GM12878 (cell line): ENCODE measurements around the gene GSTM2. TPM values are rescaled to one million over a fixed set of nuclear protein-coding genes. Genes with fewer than 3 reads are reported as not detected.

ENCODE experiments used
- ATAC-seq: fragments of 200-7000 bp; cut with Tn5 transposase; 3 replicates; pipeline ENCODE4 v1.9.1; 2020; ENCODE audit warnings: mild to moderate bottlenecking, moderate library complexity
- BruUV-seq: library from RNA; stranded (reverse); fragments of 400-500 nt; replicated peaks from 2 replicates; lab custom pipeline; 2021; lab: Mats Ljungman, UMichigan
- CTCF ChIA-PET: fragments of 300-600 bp; sonication (Branson Sonifier 250); formaldehyde crosslinking; extraction: SDS; loops from one replicate; lab custom pipeline; 2021; ENCODE audit warnings: inconsistent platforms; lab: Yijun Ruan, JAX
- POLR2A ChIA-PET: fragments of 350-600 bp; formaldehyde crosslinking; extraction: SDS; loops from one replicate; lab custom pipeline; 2021; ENCODE audit warnings: inconsistent platforms; lab: Charles Lee
- RAD21 ChIA-PET: fragments of 300-600 bp; sonication (Branson Sonifier 250); formaldehyde crosslinking; loops from one replicate; lab custom pipeline; 2023; ENCODE audit warnings: antibody characterized with exemption; ENCODE audit not compliant: unreplicated experiment; lab: Charles Lee
- SMC1A ChIA-PET: fragments of 300-600 bp; sonication (Branson Sonifier 250); formaldehyde crosslinking; loops from one replicate; lab custom pipeline; 2023; ENCODE audit not compliant: unreplicated experiment, uncharacterized antibody; lab: Charles Lee
- DNase-seq: peaks from one replicate; pipeline ENCODE4 v3.0.0-alpha.2; 2011; ENCODE audit warnings: low read depth, low spot score
- FAIRE-seq: peaks from 3 replicates; lab custom pipeline; 2011; peaks lifted over from hg19 to GRCh38; lab: Jason Lieb, UNC
- H2AFZ ChIP-seq: 2 replicates; pipeline ENCODE4 v1.6.0; 2011; ENCODE audit warnings: low read depth, low read length, control low read depth; ENCODE audit not compliant: control insufficient read depth
- H3K27ac ChIP-seq: 2 replicates; pipeline ENCODE4 v1.5.1; 2011; ENCODE audit warnings: control low read depth; ENCODE audit not compliant: control insufficient read depth, insufficient read depth
- H3K27me3 ChIP-seq, 2 experiments: replicated peaks in 1 of 2; 2 replicates each; pipeline versions ENCODE4 v1.6.0 to v1.6.1; 2011; ENCODE audit warnings: low read length in 1 of 2; ENCODE audit not compliant: control insufficient read depth in 2 of 2, insufficient read depth in 2 of 2
- H3K36me3 ChIP-seq, 2 experiments: 2 replicates each; pipeline ENCODE4 v1.5.1; 2011; ENCODE audit warnings: low read length in 1 of 2; ENCODE audit not compliant: control insufficient read depth in 2 of 2, insufficient read depth in 2 of 2
- H3K4me1 ChIP-seq: 2 replicates; pipeline ENCODE4 v1.6.1; 2011; ENCODE audit warnings: mild to moderate bottlenecking, low read length, moderate library complexity, mixed read lengths; ENCODE audit not compliant: control insufficient read depth, insufficient read depth
- H3K4me2 ChIP-seq: 2 replicates; pipeline ENCODE4 v1.6.0; 2011; ENCODE audit warnings: control low read depth; ENCODE audit not compliant: control insufficient read depth, insufficient read depth
- H3K4me3 ChIP-seq: fragments of 200-600 bp; sonication (generic); 2 replicates; pipeline ENCODE4 v1.5.1; 2016
- H3K79me2 ChIP-seq: 2 replicates; pipeline ENCODE4 v1.6.0; 2011; ENCODE audit warnings: low read length; ENCODE audit not compliant: control insufficient read depth, insufficient read depth
- H3K9ac ChIP-seq: 2 replicates; pipeline ENCODE4 v1.8.0; 2011; ENCODE audit warnings: low read length, control low read depth, mixed read lengths; ENCODE audit not compliant: control insufficient read depth, insufficient read depth
- H3K9me3 ChIP-seq: replicated peaks from 3 replicates; pipeline ENCODE4 v1.5.1; 2011; ENCODE audit warnings: mild to moderate bottlenecking, low read length; ENCODE audit not compliant: control insufficient read depth, insufficient read depth
- H4K20me1 ChIP-seq: 2 replicates; pipeline ENCODE4 v1.6.0; 2011; ENCODE audit not compliant: control insufficient read depth, insufficient read depth
- BHLHE40 ChIP-seq, 2 experiments: fragments of 450-650 bp in 1 of 2; IDR thresholded peaks; 2 replicates each; pipeline ENCODE4 v1.6.1; 2011 to 2017; ENCODE audit warnings: low read depth in 2 of 2, borderline replicate concordance in 1 of 2, improper control_type of control experiment in 1 of 2, low read length in 1 of 2, mild to moderate bottlenecking in 1 of 2
- NFYB ChIP-seq: IDR thresholded peaks from 2 replicates; pipeline ENCODE4 v1.6.1; 2011; ENCODE audit warnings: low read depth, mild to moderate bottlenecking, low read length, improper control_type of control experiment, moderate library complexity; ENCODE audit not compliant: insufficient read depth
- RAD51 ChIP-seq: fragments of 450-650 bp; IDR thresholded peaks from 2 replicates; pipeline ENCODE4 v1.6.1; 2016; ENCODE audit warnings: moderate library complexity, mild to moderate bottlenecking, inconsistent platforms
- WGBS: methylation state at CpG from one replicate; pipeline ENCODE4 v1.1.6; 2016; ENCODE audit warnings: low lambda C conversion rate; ENCODE audit not compliant: insufficient replicate concordance, insufficient coverage; ENCODE audit errors: missing lambda C conversion rate; 5-methylcytosine and 5-hydroxymethylcytosine counted together
- in situ Hi-C: fragments of 300-500 bp; cut with MboI; formaldehyde crosslinking; loops from 9 replicates; pipeline ENCODE4 v1.14.3; 2018; ENCODE audit warnings: mixed read lengths
- intact Hi-C: fragments of 100-400 bp; cut with micrococcal nuclease; formaldehyde crosslinking; loops from one replicate; pipeline ENCODE4 v1.14.2; 2022; ENCODE audit not compliant: unreplicated experiment
- polyA plus RNA-seq, 11 experiments: library from polyadenylated mRNA; depleted of rRNA in 4 of 11; unstranded in 6 of 11; stranded (reverse) in 5 of 11; fragments of >200 nt; fragmentation: Nextera tagmentation in 4 of 11; fragmentation: Illumina TruSeq in 1 of 11; extraction: Ambion mirVana in 4 of 11; extraction: Trizol in 1 of 11; gene quantifications; 1 replicate in 1 of 11; 2 replicates in 10 of 11; pipeline versions ENCODE4 v1.2.1 to v1.2.3, GENCODE V29; 2011 to 2016; ENCODE audit warnings: inconsistent platforms in 2 of 11, missing spikeins in 2 of 11, low read depth in 1 of 11
- total RNA-seq, 4 experiments: library from RNA; depleted of rRNA in 3 of 4; stranded (reverse); fragments of >200 nt in 3 of 4; fragmentation: Illumina TruSeq in 1 of 4; extraction: Trizol in 1 of 4; gene quantifications; 2 replicates each; pipeline versions ENCODE4 v1.2.1 to v1.2.3, GENCODE V29; 2013 to 2021

GSTM2 gene
- total and polyA plus RNA-seq, 10 of the 15 experiments (the other 5 are each of a cell fraction or from before 2014, with no cell fraction given) = 8.3 to 32.3 (median 20.2) TPM

DNA sequence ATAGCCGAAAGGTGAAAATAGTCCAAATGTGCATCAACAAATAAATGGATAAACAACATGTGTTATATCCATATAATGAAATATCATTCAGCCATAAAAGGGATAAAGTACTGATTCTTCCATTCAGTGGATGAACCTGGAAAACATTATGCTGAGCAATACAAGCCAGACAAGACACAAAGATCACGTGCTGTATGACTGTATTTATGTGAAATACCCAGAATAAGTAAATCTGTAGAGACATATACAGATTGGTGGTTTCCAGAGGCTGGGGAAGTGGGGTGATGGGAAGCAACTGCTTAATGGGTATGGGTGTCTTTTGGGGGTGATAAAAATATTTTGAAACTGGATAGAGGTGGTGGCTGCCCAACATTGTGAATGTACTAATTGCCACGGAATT lies 25.2 kb upstream of the GSTM2 start:
- TF ChIP-seq NFYB = no peak
- peak in 1 of 2 experiments; percentile 23; a peak in 1 of 4 replicates for TF ChIP-seq BHLHE40 (IDR thresholded peaks at IDR 0.05; ENCODE audit: borderline replicate concordance in 1 of 2, low read depth in 2 of 2, low read length in 1 of 2)
- 0 out of 2 replicates have a peak, but pooled peaks have one; percentile 23 for TF ChIP-seq RAD51
- FAIRE-seq (no peak), DNase-seq (no peak), ATAC-seq (no peak)
- ChIA-PET POLR2A (no interaction called here), RAD21 (interaction anchor here (0.7 to 4.0 kb wide), 4 partner anchors 9 to 342 kb away, joined by 3 to 66 read pairs (median 5); partner anchors contain the start of genes AHCYL1 and GNAI3), CTCF (interaction anchor here (0.9 to 10.7 kb wide), 9 partner anchors 11 to 343 kb away, joined by 3 to 299 read pairs (median 3); partner anchors contain the start of genes AHCYL1, GNAI3 and GSTM4), SMC1A (interaction anchor here (1.1 to 9.1 kb wide), 6 partner anchors 10 to 343 kb away, joined by 3 to 95 read pairs (median 10); partner anchors contain the start of gene AHCYL1)
- in situ Hi-C loops = loop anchor here (5.0 kb wide), 2 partner anchors 130 to 345 kb away; no protein-coding TSS in a partner anchor
- no peak overlapping the region for H3K4me3 ChIP-seq
- 31% methylated on average over 3 of the region's 3 CpGs for WGBS
- H3K79me2 ChIP-seq = no peaks in the 10 kb centered on the region
- no peaks in the 10 kb centered on the region for H3K9me3 ChIP-seq
- H3K36me3 ChIP-seq = no peaks in the 10 kb centered on the region
- peaks cover 9% of the 10 kb centered on the region for H3K4me1 ChIP-seq
- intact Hi-C loops = loop anchor here (5.0 kb wide), 4 partner anchors 45 to 340 kb away; partner anchors contain the start of genes AHCYL1, GNAI3 and GSTM1
- no TSS peak for BruUV-seq
- H3K27ac ChIP-seq = no peak overlapping the region
- no peaks in the 10 kb centered on the region for H3K27me3 ChIP-seq
- no peaks in the 10 kb centered on the region for H4K20me1 ChIP-seq
- H3K4me2 ChIP-seq = no peak overlapping the region
- no peak overlapping the region for H2AFZ ChIP-seq
- H3K9ac ChIP-seq = no peak overlapping the region
